Chondrocyte (in vitro differentiated cells): ENCODE data around the gene TLL1. TPM values are rescaled to one million over a fixed set of nuclear protein-coding genes. Genes with fewer than 3 reads are reported as not detected.

Experiments used
- DNase-seq: peaks from one replicate; pipeline ENCODE4 v3.0.0; 2021; ENCODE audit warnings: mixed read lengths, low spot score
- H3K27ac Mint-ChIP-seq: one replicate; pipeline ENCODE4 v1.8.0; 2021; ENCODE audit warnings: mild to moderate bottlenecking, moderate library complexity, mixed read lengths; ENCODE audit not compliant: unreplicated experiment
- H3K27me3 Mint-ChIP-seq: 2 replicates; pipeline ENCODE4 v1.8.0; 2021; ENCODE audit warnings: low read depth, mixed read lengths
- H3K36me3 Mint-ChIP-seq: 2 replicates; pipeline ENCODE4 v1.8.0; 2021; ENCODE audit warnings: low read depth, mixed read lengths
- H3K4me1 Mint-ChIP-seq: 2 replicates; pipeline ENCODE4 v1.8.0; 2021; ENCODE audit warnings: low read depth, mild to moderate bottlenecking, mixed read lengths
- H3K4me3 Mint-ChIP-seq: one replicate; pipeline ENCODE4 v1.8.0; 2021; ENCODE audit warnings: mild to moderate bottlenecking, moderate library complexity, mixed read lengths; ENCODE audit not compliant: unreplicated experiment
- H3K9me3 Mint-ChIP-seq: 2 replicates; pipeline ENCODE4 v1.8.0; 2021; ENCODE audit warnings: low read depth, mixed read lengths
- total RNA-seq: library from RNA; stranded (reverse); gene quantifications from 3 replicates; pipeline ENCODE4 v1.2.1, GENCODE V29; 2021
- TF ChIP-seq, protein P1 (sequence below): fragments of 200-600 bp; sonication (generic); IDR thresholded peaks from 2 replicates; pipeline ENCODE4 v1.5.0; 2021; ENCODE audit warnings: antibody characterized with exemption, mild to moderate bottlenecking, moderate library complexity

The TLL1 gene
- total RNA-seq, 1 donor from 2014 or later: 3.4 TPM

DNA sequence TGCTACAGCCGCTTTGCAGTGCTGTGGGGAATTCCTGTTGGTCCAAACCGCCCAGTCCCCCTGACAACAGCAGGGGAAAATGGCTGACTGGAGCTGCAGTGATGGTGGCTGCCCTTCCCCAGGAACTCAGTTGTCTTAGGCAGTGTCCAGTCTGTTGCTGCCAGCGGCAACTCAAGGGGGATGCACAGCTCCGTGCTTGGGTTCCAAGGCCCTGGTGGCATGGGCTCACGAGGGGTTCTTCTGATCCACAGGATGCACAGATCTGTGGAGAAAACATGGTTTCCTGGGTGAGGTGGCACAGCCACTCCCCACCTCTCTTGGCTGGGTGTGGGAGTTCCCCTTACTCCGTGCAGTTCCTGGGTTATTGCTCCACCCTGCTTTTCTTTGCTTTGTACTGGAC is 261.2 kb downstream of the TLL1 start:
- H3K9me3 Mint-ChIP-seq: peaks cover 12% of the 10 kb centered on the region
- peaks cover 14% of the 10 kb centered on the region for H3K27me3 Mint-ChIP-seq
- TF ChIP-seq, protein P1, sequence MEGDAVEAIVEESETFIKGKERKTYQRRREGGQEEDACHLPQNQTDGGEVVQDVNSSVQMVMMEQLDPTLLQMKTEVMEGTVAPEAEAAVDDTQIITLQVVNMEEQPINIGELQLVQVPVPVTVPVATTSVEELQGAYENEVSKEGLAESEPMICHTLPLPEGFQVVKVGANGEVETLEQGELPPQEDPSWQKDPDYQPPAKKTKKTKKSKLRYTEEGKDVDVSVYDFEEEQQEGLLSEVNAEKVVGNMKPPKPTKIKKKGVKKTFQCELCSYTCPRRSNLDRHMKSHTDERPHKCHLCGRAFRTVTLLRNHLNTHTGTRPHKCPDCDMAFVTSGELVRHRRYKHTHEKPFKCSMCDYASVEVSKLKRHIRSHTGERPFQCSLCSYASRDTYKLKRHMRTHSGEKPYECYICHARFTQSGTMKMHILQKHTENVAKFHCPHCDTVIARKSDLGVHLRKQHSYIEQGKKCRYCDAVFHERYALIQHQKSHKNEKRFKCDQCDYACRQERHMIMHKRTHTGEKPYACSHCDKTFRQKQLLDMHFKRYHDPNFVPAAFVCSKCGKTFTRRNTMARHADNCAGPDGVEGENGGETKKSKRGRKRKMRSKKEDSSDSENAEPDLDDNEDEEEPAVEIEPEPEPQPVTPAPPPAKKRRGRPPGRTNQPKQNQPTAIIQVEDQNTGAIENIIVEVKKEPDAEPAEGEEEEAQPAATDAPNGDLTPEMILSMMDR: no peak
- no peak overlapping the region for H3K27ac Mint-ChIP-seq
- no peak overlapping the region for H3K4me3 Mint-ChIP-seq
- no peaks in the 10 kb centered on the region for H3K4me1 Mint-ChIP-seq
- no peak for DNase-seq
- peaks cover 9% of the 10 kb centered on the region for H3K36me3 Mint-ChIP-seq

DNA sequence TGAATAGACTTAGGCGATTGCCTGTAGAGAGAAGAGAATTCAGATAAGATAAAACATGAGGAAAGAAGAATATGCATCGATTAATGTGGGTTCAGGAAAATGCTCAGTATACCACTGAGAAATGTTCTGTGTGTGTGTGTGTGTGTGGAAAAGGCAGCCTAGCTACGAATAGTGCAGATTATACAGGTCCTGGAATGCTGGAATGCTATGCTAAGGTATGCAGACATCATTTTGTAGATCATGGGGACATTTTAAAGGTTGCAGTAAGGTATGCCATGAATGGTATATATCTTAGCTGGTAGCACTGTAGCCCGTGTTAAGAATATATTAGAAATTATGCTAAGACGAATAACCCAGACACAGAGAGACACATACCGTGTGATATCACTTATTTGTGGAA is 267.9 kb downstream of the TLL1 start:
- no peak for DNase-seq
- Mint-ChIP-seq H3K4me1 (peaks cover 9% of the 10 kb centered on the region), H3K4me3 (no peak overlapping the region), H3K27ac (no peak overlapping the region), H3K27me3 (peaks cover 18% of the 10 kb centered on the region), H3K36me3 (no peaks in the 10 kb centered on the region), H3K9me3 (no peaks in the 10 kb centered on the region)
- TF ChIP-seq, protein P1: no peak

DNA sequence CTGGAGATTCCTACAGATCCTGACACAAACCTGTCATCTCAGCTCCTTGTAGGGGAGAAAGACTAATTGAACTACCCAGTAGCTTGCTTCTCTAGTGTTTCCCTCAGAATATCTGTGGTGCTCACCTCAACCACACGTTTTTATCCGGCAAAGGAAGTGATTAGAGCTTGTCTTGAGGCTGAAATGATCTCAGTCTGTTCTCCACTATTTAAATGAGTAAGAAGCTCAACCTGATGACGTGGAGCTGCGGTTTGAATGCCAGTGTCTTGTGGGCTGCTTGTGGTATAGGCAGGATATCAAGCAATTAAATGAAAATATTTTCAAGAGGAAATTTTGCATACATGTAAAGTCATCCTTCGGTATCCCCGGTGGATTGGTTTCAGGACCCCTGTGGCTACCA is 270.2 kb downstream of the TLL1 start:
- DNase-seq: no peak
- no peaks in the 10 kb centered on the region for H3K36me3 Mint-ChIP-seq
- no peak overlapping the region for H3K4me3 Mint-ChIP-seq
- H3K4me1 Mint-ChIP-seq: peaks cover 20% of the 10 kb centered on the region
- TF ChIP-seq, protein P1: no peak
- no peaks in the 10 kb centered on the region for H3K9me3 Mint-ChIP-seq
- H3K27ac Mint-ChIP-seq: no peak overlapping the region
- H3K27me3 Mint-ChIP-seq: peaks cover 12% of the 10 kb centered on the region

- Mint-ChIP-seq H3K9me3 (no peaks in the 10 kb centered on the region), H3K4me3 (no peak overlapping the region), H3K4me1 (peaks cover 20% of the 10 kb centered on the region), H3K27ac (peak overlapping the region; percentile 42), H3K27me3 (peaks cover 7% of the 10 kb centered on the region), H3K36me3 (no peaks in the 10 kb centered on the region)
- DNase-seq: no peak
- TF ChIP-seq, protein P1: no peak
Measured at GRCh38 chr4:166144607-166145006, 271.6 kb downstream of the TLL1 start.

DNA sequence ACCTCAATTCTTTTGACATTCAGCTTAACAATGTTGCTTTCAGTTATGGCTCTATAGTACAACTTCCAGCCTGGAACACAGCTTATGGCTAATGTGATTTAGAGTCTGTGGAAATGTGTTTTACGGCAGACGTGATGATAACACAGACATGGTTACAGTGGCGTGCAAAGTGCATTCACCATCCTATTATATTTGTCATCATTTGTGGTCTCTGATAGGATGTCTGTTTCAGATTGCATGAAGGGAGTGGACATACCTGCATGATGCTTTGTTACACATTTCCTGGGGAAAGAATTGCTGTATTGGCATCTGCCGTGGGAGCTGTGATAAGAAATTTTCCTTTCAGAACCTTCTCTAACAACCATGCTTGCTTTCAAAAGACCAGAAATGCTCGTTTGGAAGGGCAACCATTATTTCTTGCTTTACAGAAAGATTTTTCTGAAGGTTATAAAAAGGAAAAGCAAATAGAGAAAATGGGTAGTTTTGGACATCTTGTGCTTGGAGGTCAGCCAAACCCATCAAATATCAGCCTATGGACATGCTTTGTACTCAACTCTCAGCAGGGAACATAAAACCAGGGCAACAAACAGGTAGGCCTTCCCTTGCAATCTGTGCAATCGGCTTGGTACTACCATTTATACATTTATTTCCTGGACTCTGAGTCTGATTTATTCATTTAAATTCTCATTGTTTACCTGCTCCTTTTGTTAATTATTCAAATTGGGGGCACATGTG is 273.9 kb downstream of the TLL1 start:
- no peak for DNase-seq
- Mint-ChIP-seq H3K27ac (no peak overlapping the region), H3K9me3 (no peaks in the 10 kb centered on the region), H3K4me3 (no peak overlapping the region), H3K36me3 (no peaks in the 10 kb centered on the region), H3K4me1 (peaks cover 20% of the 10 kb centered on the region), H3K27me3 (peaks cover 4% of the 10 kb centered on the region)
- TF ChIP-seq, protein P1: no peak
